H9 (cell line): Measurements from ENCODE around the gene CXCL1. TPM values are rescaled to one million over a fixed set of nuclear protein-coding genes. Genes with fewer than 3 reads are reported as not detected.

Experiments
- DNase-seq: peaks from one replicate; pipeline ENCODE4 v3.0.0-alpha.2; 2017
- H2AFZ ChIP-seq: one replicate; pipeline ENCODE4 v1.6.1; 2013; ENCODE audit warnings: mild to moderate bottlenecking, low read length, control low read depth, moderate library complexity
- H2AK5ac ChIP-seq: 2 replicates; pipeline ENCODE4 v1.6.1; 2013; ENCODE audit warnings: low read length, control low read depth, mixed read lengths; ENCODE audit not compliant: insufficient read length
- H2BK120ac ChIP-seq: one replicate; pipeline ENCODE4 v1.6.1; 2013; ENCODE audit warnings: low read depth, mild to moderate bottlenecking, low read length, control low read depth, inconsistent platforms; ENCODE audit not compliant: poor library complexity, severe bottlenecking
- H2BK12ac ChIP-seq: 2 replicates; pipeline ENCODE4 v1.6.1; 2013; ENCODE audit warnings: low read length, control low read depth, mixed read lengths, low read depth; ENCODE audit not compliant: insufficient read length
- H2BK15ac ChIP-seq: 2 replicates; pipeline ENCODE4 v1.6.1; 2013; ENCODE audit warnings: low read depth, low read length, control low read depth
- H2BK20ac ChIP-seq: one replicate; pipeline ENCODE4 v1.6.1; 2013; ENCODE audit warnings: low read depth, mild to moderate bottlenecking, low read length, control low read depth, inconsistent platforms; ENCODE audit not compliant: poor library complexity, severe bottlenecking
- H2BK5ac ChIP-seq: 2 replicates; pipeline ENCODE4 v1.6.1; 2013; ENCODE audit warnings: low read length, control low read depth, mixed read lengths; ENCODE audit not compliant: insufficient read length
- H3K14ac ChIP-seq: 2 replicates; pipeline ENCODE4 v1.6.1; 2013; ENCODE audit warnings: low read length, control low read depth; ENCODE audit not compliant: insufficient read depth
- H3K18ac ChIP-seq: 2 replicates; pipeline ENCODE4 v1.6.1; 2013; ENCODE audit warnings: low read depth, mild to moderate bottlenecking, mixed read lengths, low read length, control low read depth; ENCODE audit not compliant: insufficient read length
- H3K23ac ChIP-seq: 2 replicates; pipeline ENCODE4 v1.6.1; 2013; ENCODE audit warnings: low read length, control low read depth, mixed read lengths, low read depth; ENCODE audit not compliant: insufficient read length
- H3K23me2 ChIP-seq: 2 replicates; pipeline ENCODE4 v1.6.1; 2013; ENCODE audit warnings: low read depth, mild to moderate bottlenecking, mixed read lengths, low read length, control low read depth; ENCODE audit not compliant: insufficient read length, poor library complexity, severe bottlenecking
- H3K27ac ChIP-seq: 2 replicates; pipeline ENCODE4 v1.5.1; 2013; ENCODE audit warnings: low read length, control low read depth, mixed read lengths, low read depth; ENCODE audit not compliant: insufficient read length
- H3K27me3 ChIP-seq: 2 replicates; pipeline ENCODE4 v1.6.1; 2013; ENCODE audit warnings: low read length, control low read depth, inconsistent platforms; ENCODE audit not compliant: insufficient read depth
- H3K4ac ChIP-seq: 2 replicates; pipeline ENCODE4 v1.6.1; 2013; ENCODE audit warnings: low read depth, mild to moderate bottlenecking, control low read depth, inconsistent platforms, low read length, moderate library complexity
- H3K4me1 ChIP-seq: 2 replicates; pipeline ENCODE4 v1.6.1; 2013; ENCODE audit warnings: low read length, control low read depth, inconsistent platforms; ENCODE audit not compliant: insufficient read depth
- H3K4me2 ChIP-seq: 2 replicates; pipeline ENCODE4 v1.6.1; 2013; ENCODE audit warnings: low read length, control low read depth, mixed read lengths; ENCODE audit not compliant: insufficient read length, insufficient read depth
- H3K56ac ChIP-seq: 2 replicates; pipeline ENCODE4 v1.6.1; 2013; ENCODE audit warnings: low read depth, mild to moderate bottlenecking, mixed read lengths, low read length, control low read depth; ENCODE audit not compliant: insufficient read length
- H3K79me1 ChIP-seq: 2 replicates; pipeline ENCODE4 v1.6.1; 2013; ENCODE audit warnings: low read depth, mild to moderate bottlenecking, moderate library complexity, low read length, control low read depth, inconsistent platforms; ENCODE audit not compliant: insufficient read depth, poor library complexity, severe bottlenecking
- H3K79me2 ChIP-seq: 2 replicates; pipeline ENCODE4 v1.6.1; 2013; ENCODE audit warnings: low read length, control low read depth, inconsistent platforms; ENCODE audit not compliant: insufficient read depth
- H3K9ac ChIP-seq: 2 replicates; pipeline ENCODE4 v1.6.1; 2013; ENCODE audit warnings: low read length, control low read depth, mixed read lengths; ENCODE audit not compliant: insufficient read length; ENCODE audit errors: extremely low read depth
- H3K9me3 ChIP-seq: one replicate; pipeline ENCODE4 v1.6.1; 2013; ENCODE audit warnings: low read depth, low read length, inconsistent platforms; ENCODE audit not compliant: control insufficient read depth
- H3T11ph ChIP-seq: one replicate; pipeline ENCODE4 v1.6.1; 2013; ENCODE audit warnings: mild to moderate bottlenecking, low read length, control low read depth, inconsistent platforms
- H4K20me1 ChIP-seq: one replicate; pipeline ENCODE4 v1.6.1; 2013; ENCODE audit not compliant: control insufficient read depth, insufficient read length, insufficient read depth
- H4K5ac ChIP-seq: 2 replicates; pipeline ENCODE4 v1.6.1; 2013; ENCODE audit warnings: low read depth, mild to moderate bottlenecking, mixed read lengths, low read length, control low read depth; ENCODE audit not compliant: insufficient read length
- H4K8ac ChIP-seq: replicated peaks from 2 replicates; pipeline ENCODE4 v1.6.1; 2013; ENCODE audit warnings: low read length, control low read depth, mixed read lengths, low read depth; ENCODE audit not compliant: insufficient read length
- H4K91ac ChIP-seq: 2 replicates; pipeline ENCODE4 v1.6.1; 2013; ENCODE audit warnings: low read depth, mild to moderate bottlenecking, moderate library complexity, mixed read lengths, low read length, control low read depth; ENCODE audit not compliant: insufficient read length
- H3K27ac Mint-ChIP-seq, 3 experiments: 2 replicates in 2 of 3; 3 replicates in 1 of 3; pipeline ENCODE4 v1.8.0; 2020 to 2021; ENCODE audit warnings: mixed read lengths in 3 of 3, mild to moderate bottlenecking in 1 of 3, moderate library complexity in 1 of 3
- H3K27me3 Mint-ChIP-seq: 2 replicates; pipeline ENCODE4 v1.8.0; 2021; ENCODE audit warnings: low read depth, mild to moderate bottlenecking, moderate library complexity, mixed read lengths
- H3K36me3 Mint-ChIP-seq, 3 experiments: 2 replicates in 2 of 3; 3 replicates in 1 of 3; pipeline ENCODE4 v1.8.0; 2020 to 2021; ENCODE audit warnings: low read depth in 3 of 3, mixed read lengths in 3 of 3; ENCODE audit not compliant: insufficient read depth in 1 of 3
- H3K4me1 Mint-ChIP-seq, 2 experiments: 2 replicates each; pipeline ENCODE4 v1.8.0; 2020; ENCODE audit warnings: mixed read lengths in 2 of 2
- H3K4me3 Mint-ChIP-seq, 2 experiments: 2 replicates in 1 of 2; 3 replicates in 1 of 2; pipeline ENCODE4 v1.8.0; 2020 to 2021; ENCODE audit warnings: mild to moderate bottlenecking in 2 of 2, mixed read lengths in 2 of 2, moderate library complexity in 1 of 2
- H3K9me3 Mint-ChIP-seq, 2 experiments: 2 replicates in 1 of 2; 3 replicates in 1 of 2; pipeline ENCODE4 v1.8.0; 2020; ENCODE audit warnings: mild to moderate bottlenecking in 2 of 2, mixed read lengths in 2 of 2, moderate library complexity in 1 of 2
- WGBS: extraction: QIAGEN DNeasy Blood & Tissue Kit; methylation state at CpG from one replicate; pipeline ENCODE4 v1.1.7; 2013; ENCODE audit warnings: missing lambda C conversion rate, low lambda C conversion rate, mixed read lengths; ENCODE audit not compliant: insufficient read length; ENCODE audit errors: extremely low coverage; 5-methylcytosine and 5-hydroxymethylcytosine counted together
- total RNA-seq: library from RNA; stranded (reverse); gene quantifications from 2 replicates; pipeline ENCODE4 v1.2.1, GENCODE V29; 2021
- TF ChIP-seq, protein P1 (sequence below): fragments of 200-600 bp; sonication (generic); conservative IDR thresholded peaks from 3 replicates; pipeline ENCODE4 v1.8.0; 2021; ENCODE audit warnings: antibody characterized with exemption, mild to moderate bottlenecking

Gene CXCL1
- total RNA-seq, 1 experiment from 2014 or later: 0.20 TPM

DNA sequence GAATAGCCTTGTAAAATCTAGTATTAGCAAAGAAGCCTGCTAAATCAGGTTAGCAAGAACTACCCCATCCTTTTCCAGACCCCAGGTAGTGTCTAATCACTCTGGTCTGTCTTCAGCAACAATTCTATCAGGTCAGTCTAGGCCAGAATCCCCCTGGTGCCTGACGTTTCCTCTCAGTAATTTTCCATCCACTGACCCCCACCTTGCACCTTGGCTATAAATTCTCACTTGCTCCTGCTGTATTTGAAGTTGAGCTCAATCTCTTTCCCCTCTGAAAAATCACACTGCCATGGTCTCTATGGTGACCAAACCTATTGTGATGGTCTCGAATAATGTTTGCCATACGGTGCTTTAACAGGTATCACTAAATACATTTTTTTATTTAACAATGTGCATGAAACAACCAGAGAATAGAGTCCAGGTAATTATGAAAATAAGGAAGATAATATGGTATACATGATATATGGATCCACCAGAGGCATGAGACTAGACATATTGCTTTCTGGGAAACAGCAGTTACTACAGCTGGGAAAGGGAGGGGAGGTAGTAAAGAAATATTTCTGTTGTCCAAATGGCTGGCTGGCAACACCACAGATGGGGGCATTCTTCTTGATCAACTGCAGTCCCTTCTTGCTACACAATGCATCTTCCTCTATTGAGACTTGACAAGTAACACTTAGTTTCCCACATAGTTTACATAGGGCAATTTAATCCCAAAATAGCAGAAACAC, 33.8 kb downstream of the CXCL1 start:
- Histone ChIP-seq H3K4ac (no peak overlapping the region), H3K23ac (no peak overlapping the region), H3K9ac (no peak overlapping the region), H3K27me3 (no peaks in the 10 kb centered on the region), H3K79me1 (no peaks in the 10 kb centered on the region), H2AFZ (no peak overlapping the region), H3T11ph (no peak overlapping the region), H3K23me2 (no peaks in the 10 kb centered on the region), H2BK15ac (no peak overlapping the region), H2BK5ac (no peak overlapping the region), H4K91ac (no peak overlapping the region), H2AK5ac (no peak overlapping the region), H3K79me2 (no peaks in the 10 kb centered on the region), H4K20me1 (no peaks in the 10 kb centered on the region), H3K56ac (no peak overlapping the region), H4K5ac (no peak overlapping the region), H2BK20ac (no peak overlapping the region), H2BK120ac (no peak overlapping the region), H3K18ac (no peak overlapping the region), H3K14ac (no peak overlapping the region), H3K27ac (no peak overlapping the region), H3K4me2 (no peak overlapping the region), H3K9me3 (no peaks in the 10 kb centered on the region), H2BK12ac (no peak overlapping the region), H4K8ac (no peak overlapping the region), H3K4me1 (no peaks in the 10 kb centered on the region; the same call in 1 of the 2 replicates)
- Mint-ChIP-seq H3K36me3 (no peaks in the 10 kb centered on the region; a peak in 1 of 7 replicates), H3K9me3 (no peaks in the 10 kb centered on the region), H3K4me3 (no peak overlapping the region), H3K27me3 (no peaks in the 10 kb centered on the region), H3K27ac (no peak overlapping the region), H3K4me1 (peaks cover 3 to 7% of the 10 kb centered on the region in 2 experiments; a peak in 2 of 4 replicates)
- DNase-seq: no peak
- WGBS: no CpG with 5 or more reads among the region's 3 CpGs
- TF ChIP-seq, protein P1, sequence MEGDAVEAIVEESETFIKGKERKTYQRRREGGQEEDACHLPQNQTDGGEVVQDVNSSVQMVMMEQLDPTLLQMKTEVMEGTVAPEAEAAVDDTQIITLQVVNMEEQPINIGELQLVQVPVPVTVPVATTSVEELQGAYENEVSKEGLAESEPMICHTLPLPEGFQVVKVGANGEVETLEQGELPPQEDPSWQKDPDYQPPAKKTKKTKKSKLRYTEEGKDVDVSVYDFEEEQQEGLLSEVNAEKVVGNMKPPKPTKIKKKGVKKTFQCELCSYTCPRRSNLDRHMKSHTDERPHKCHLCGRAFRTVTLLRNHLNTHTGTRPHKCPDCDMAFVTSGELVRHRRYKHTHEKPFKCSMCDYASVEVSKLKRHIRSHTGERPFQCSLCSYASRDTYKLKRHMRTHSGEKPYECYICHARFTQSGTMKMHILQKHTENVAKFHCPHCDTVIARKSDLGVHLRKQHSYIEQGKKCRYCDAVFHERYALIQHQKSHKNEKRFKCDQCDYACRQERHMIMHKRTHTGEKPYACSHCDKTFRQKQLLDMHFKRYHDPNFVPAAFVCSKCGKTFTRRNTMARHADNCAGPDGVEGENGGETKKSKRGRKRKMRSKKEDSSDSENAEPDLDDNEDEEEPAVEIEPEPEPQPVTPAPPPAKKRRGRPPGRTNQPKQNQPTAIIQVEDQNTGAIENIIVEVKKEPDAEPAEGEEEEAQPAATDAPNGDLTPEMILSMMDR: no peak
